ENCODE measurements around the gene SEC63.
"Not testable (repeated sequence)": the region's sequence is repeated elsewhere in the genome, so short reads cannot be mapped to it uniquely, and the experiment has no call there.

The SEC63 gene

GRCh38 chr6:107956586-107957307, 1.3 kb downstream of the SEC63 start:
- peaks cover 5% of the 10 kb centered on the region for H3K36me3 ChIP-seq (ENCODE audit: control insufficient read depth, insufficient read depth, low read length)
- H3K9me3 ChIP-seq (ENCODE audit: control insufficient read depth, low read length): no peaks in the 10 kb centered on the region
- H3K4me1 ChIP-seq (ENCODE audit: control insufficient read depth, insufficient read depth, low read length): no peaks in the 10 kb centered on the region
- H3K4me3 ChIP-seq (ENCODE audit: insufficient read depth, low read depth, low read length): peak overlapping the region; percentile 90
- no peaks in the 10 kb centered on the region for H3K27me3 ChIP-seq (ENCODE audit: control insufficient read depth, insufficient read depth, low read length, poor library complexity, severe bottlenecking)
- H3K27ac ChIP-seq (ENCODE audit: insufficient read depth, low read depth, low read length, poor library complexity, severe bottlenecking): peak overlapping the region; percentile 77
- 10 to 13% methylated on average over 6 to 8 of the region's 9 CpGs for WGBS, 2 experiments

DNA sequence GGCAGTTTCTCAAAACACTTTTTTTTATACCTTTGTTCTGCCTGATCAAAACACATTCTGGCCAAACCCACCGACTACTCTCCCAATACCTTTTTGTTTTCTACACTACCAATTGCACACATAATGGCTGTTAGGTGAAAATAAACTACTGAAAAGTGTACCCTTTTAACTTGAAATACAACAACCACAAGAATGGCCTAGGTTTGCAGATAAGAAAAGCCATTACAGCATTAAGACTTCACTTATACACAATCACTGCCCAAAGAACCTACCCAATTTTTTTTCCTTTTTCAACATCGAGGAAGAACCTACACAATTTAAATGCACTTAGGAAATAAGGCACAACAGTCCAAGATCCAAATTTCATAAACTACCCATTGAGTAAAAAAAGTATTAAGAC, 1.8 kb downstream of the SEC63 start:
- H3K27ac ChIP-seq (ENCODE audit: insufficient read depth, low read depth, low read length, poor library complexity, severe bottlenecking): no peak overlapping the region
- H3K4me3 ChIP-seq (ENCODE audit: insufficient read depth, low read depth, low read length): peak overlapping the region; percentile 90
- WGBS, 2 experiments: 66 to 72% methylated on average over 2 of the region's 2 CpGs
- H3K36me3 ChIP-seq (ENCODE audit: control insufficient read depth, insufficient read depth, low read length): peaks cover 5% of the 10 kb centered on the region
- no peaks in the 10 kb centered on the region for H3K9me3 ChIP-seq (ENCODE audit: control insufficient read depth, low read length)
- H3K27me3 ChIP-seq (ENCODE audit: control insufficient read depth, insufficient read depth, low read length, poor library complexity, severe bottlenecking): no peaks in the 10 kb centered on the region
- no peaks in the 10 kb centered on the region for H3K4me1 ChIP-seq (ENCODE audit: control insufficient read depth, insufficient read depth, low read length)

- WGBS, 2 experiments: 89 to 91% methylated on average over 16 of the region's 19 CpGs
- H3K4me1 ChIP-seq (ENCODE audit: control insufficient read depth, insufficient read depth, low read length); H3K4me3 ChIP-seq (ENCODE audit: insufficient read depth, low read depth, low read length); H3K36me3 ChIP-seq (ENCODE audit: control insufficient read depth, insufficient read depth, low read length); H3K27ac ChIP-seq (ENCODE audit: insufficient read depth, low read depth, low read length, poor library complexity, severe bottlenecking); H3K9me3 ChIP-seq (ENCODE audit: control insufficient read depth, low read length); H3K27me3 ChIP-seq (ENCODE audit: control insufficient read depth, insufficient read depth, low read length, poor library complexity, severe bottlenecking): not testable (repeated sequence)
Measured at GRCh38 chr6:107953858-107954414, 4.1 kb downstream of the SEC63 start.

DNA sequence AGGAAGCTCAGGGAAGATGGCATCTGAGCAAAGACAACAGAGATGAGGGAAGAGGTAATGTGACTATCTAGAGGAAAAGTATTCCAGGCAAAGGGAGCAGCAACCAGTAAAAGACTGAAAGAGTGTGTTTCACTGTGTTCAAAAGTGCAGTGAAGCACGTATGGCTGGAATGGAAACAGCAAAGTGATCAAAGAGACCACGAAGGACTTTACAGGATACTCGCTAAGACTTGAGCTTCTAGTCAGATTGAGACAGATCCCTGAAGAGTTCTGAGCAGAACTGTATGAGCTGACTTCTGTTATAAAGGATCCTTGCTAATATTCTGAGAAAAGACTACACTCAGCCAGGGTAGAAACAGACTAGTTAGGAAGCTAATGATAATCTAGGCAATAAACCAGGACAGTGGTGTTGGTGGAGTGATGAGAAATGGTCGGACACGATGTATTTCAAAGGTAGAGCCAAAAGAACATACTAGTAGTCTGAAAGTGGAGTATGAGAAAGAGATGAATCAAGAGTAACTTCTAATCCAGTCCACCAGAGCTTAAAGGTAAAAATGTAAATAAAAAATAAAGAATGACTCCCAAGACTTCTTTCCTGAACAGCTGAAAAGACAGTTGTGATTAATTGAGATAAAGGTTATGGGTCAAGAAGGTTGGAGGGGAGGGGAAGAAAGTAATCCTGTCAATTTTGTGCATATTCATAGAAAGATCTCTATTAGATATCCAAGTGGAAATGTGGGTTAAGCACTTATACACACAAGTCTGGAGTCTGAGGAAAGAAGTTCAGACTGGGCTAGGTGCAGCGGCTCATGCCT, 14.2 kb downstream of the SEC63 start:
- H3K4me1 ChIP-seq (ENCODE audit: control insufficient read depth, insufficient read depth, low read length): no peaks in the 10 kb centered on the region
- H3K4me3 ChIP-seq (ENCODE audit: insufficient read depth, low read depth, low read length): no peak overlapping the region
- no peaks in the 10 kb centered on the region for H3K27me3 ChIP-seq (ENCODE audit: control insufficient read depth, insufficient read depth, low read length, poor library complexity, severe bottlenecking)
- WGBS, 2 experiments: 91 to 92% methylated on average over 6 of the region's 6 CpGs
- no peaks in the 10 kb centered on the region for H3K9me3 ChIP-seq (ENCODE audit: control insufficient read depth, low read length)
- H3K27ac ChIP-seq (ENCODE audit: insufficient read depth, low read depth, low read length, poor library complexity, severe bottlenecking): no peak overlapping the region
- no peaks in the 10 kb centered on the region for H3K36me3 ChIP-seq (ENCODE audit: control insufficient read depth, insufficient read depth, low read length)

DNA sequence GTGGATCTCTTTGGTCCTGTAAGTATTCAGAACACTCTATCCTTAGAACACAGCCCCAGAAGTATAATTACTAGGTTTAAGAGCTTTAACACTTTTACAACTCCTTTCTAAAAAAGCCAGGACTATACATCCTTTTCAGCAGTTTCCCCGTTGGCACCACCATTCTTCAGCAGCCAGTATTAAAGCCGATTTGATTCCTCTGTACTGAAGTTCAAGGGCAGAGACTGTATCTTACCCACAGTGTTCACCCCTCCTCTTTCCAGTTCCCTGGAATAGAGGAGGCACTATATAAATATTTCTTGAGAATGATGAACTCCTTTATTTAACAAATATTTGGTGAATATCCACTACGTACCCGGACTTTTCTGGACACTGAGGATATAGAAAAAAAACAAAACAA, 15.9 kb downstream of the SEC63 start:
- 92 to 95% methylated on average over 2 to 3 of the region's 4 CpGs for WGBS, 2 experiments
- no peak overlapping the region for H3K27ac ChIP-seq (ENCODE audit: insufficient read depth, low read depth, low read length, poor library complexity, severe bottlenecking)
- no peaks in the 10 kb centered on the region for H3K4me1 ChIP-seq (ENCODE audit: control insufficient read depth, insufficient read depth, low read length)
- H3K4me3 ChIP-seq (ENCODE audit: insufficient read depth, low read depth, low read length): no peak overlapping the region
- H3K9me3 ChIP-seq (ENCODE audit: control insufficient read depth, low read length): no peaks in the 10 kb centered on the region
- H3K27me3 ChIP-seq (ENCODE audit: control insufficient read depth, insufficient read depth, low read length, poor library complexity, severe bottlenecking): no peaks in the 10 kb centered on the region
- H3K36me3 ChIP-seq (ENCODE audit: control insufficient read depth, insufficient read depth, low read length): no peaks in the 10 kb centered on the region

DNA sequence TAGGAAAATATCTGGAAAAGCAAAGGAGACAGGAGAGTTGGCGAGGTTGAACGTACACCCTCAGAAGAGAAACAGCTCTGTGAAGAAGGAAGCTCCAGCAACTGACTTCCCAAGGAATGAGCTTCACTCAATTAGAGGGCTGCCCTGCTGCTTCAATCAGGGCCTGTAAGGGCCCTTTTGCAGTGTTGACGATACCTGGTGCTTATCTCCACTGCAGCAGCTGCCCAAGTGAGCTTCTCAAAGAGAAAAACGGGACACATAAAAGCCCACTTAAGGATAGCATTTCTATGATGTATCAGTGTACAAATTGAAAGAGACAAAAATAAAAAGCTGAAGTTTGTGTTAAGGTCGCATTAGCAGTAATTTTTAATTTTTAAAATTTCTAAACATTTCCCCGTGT, 16.4 kb downstream of the SEC63 start:
- H3K4me1 ChIP-seq (ENCODE audit: control insufficient read depth, insufficient read depth, low read length): no peaks in the 10 kb centered on the region
- no peak overlapping the region for H3K27ac ChIP-seq (ENCODE audit: insufficient read depth, low read depth, low read length, poor library complexity, severe bottlenecking)
- H3K27me3 ChIP-seq (ENCODE audit: control insufficient read depth, insufficient read depth, low read length, poor library complexity, severe bottlenecking): no peaks in the 10 kb centered on the region
- peaks cover under 1% of the 10 kb centered on the region for H3K36me3 ChIP-seq (ENCODE audit: control insufficient read depth, insufficient read depth, low read length)
- no peak overlapping the region for H3K4me3 ChIP-seq (ENCODE audit: insufficient read depth, low read depth, low read length)
- 91 to 94% methylated on average over 5 to 6 of the region's 6 CpGs for WGBS, 2 experiments
- no peaks in the 10 kb centered on the region for H3K9me3 ChIP-seq (ENCODE audit: control insufficient read depth, low read length)

DNA sequence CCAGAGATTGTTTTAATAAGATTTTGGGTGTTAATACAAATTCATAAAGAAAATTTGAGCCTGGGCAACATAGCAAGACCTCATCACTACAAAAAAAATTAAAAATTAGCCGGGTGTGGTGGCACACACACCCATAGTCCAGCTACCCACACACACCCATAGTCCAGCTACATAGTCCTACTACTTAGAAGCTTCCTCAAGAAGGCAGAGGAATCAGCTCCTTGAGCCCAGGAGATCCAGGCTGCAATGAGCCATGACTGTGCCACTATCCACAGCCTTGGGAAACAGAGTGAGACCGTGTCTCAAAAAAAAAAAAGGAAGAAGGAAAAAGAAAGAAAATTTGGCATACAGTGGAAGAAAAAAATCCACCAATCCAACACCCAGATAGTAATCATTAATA, 16.8 kb downstream of the SEC63 start:
- Histone ChIP-seq H3K27ac (ENCODE audit: insufficient read depth, low read depth, low read length, poor library complexity, severe bottlenecking) (no peak overlapping the region), H3K36me3 (ENCODE audit: control insufficient read depth, insufficient read depth, low read length) (peaks cover 3% of the 10 kb centered on the region), H3K27me3 (ENCODE audit: control insufficient read depth, insufficient read depth, low read length, poor library complexity, severe bottlenecking) (no peaks in the 10 kb centered on the region), H3K4me3 (ENCODE audit: insufficient read depth, low read depth, low read length) (no peak overlapping the region), H3K4me1 (ENCODE audit: control insufficient read depth, insufficient read depth, low read length) (no peaks in the 10 kb centered on the region), H3K9me3 (ENCODE audit: control insufficient read depth, low read length) (no peaks in the 10 kb centered on the region)
- WGBS, 2 experiments: 95 to 97% methylated on average over 1 to 2 of the region's 2 CpGs

DNA sequence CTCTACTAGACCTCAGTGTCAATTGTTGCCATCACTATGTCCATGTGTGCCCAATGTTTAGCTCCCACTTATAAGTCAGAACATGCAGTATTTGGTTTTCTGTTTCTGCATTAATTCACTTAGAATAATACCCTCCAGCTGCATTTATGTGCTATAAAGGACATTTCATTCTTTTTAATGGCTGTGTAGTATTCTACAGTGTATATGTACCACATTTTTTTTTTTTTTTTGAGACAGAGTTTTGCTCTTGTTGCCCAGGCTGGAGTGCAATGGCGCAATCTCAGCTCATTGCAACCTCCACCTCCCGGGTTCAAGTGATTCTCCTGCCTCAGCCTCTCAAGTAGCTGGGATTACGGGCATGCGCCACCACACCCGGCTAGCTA, 21.1 kb downstream of the SEC63 start:
- not testable (repeated sequence) for H3K27ac ChIP-seq (ENCODE audit: insufficient read depth, low read depth, low read length, poor library complexity, severe bottlenecking); H3K4me1 ChIP-seq (ENCODE audit: control insufficient read depth, insufficient read depth, low read length); H3K36me3 ChIP-seq (ENCODE audit: control insufficient read depth, insufficient read depth, low read length); H3K27me3 ChIP-seq (ENCODE audit: control insufficient read depth, insufficient read depth, low read length, poor library complexity, severe bottlenecking); H3K9me3 ChIP-seq (ENCODE audit: control insufficient read depth, low read length); H3K4me3 ChIP-seq (ENCODE audit: insufficient read depth, low read depth, low read length)
- 89 to 93% methylated on average over 5 of the region's 5 CpGs for WGBS, 2 experiments

DNA sequence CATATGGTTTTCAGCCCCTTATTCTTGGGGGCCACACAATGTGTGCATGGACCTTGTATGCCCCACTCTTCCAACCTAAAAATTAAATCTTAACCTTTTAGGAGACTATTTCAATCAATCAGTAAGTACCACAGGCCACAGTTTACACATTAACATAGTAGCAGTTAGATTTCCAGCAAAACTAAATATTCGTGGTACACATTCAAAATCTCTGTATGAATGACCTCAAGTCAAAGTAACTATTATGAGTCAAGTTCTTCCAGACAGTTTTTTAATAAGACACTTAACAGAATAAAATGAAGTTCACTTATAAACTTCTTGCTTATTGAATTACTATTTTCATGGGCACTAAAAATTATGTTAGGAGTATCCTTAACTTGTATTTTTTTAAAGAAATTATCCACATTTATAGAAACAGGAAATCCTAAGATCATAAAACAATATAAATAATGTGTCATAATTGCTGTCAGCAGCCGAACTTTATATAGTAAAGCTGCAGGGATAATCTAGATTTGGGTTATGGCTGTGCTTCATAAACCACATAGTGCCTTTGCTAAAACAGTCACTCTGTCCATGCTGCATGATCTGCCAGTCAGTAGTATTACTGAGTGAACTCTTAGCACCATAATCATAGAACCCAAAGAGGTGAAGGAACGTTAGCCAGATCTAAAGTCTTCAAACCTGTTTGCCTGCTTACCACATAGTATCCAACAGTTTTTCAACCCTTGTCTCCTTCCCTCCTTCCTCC, 21.7 kb downstream of the SEC63 start:
- no peak overlapping the region for H3K4me3 ChIP-seq (ENCODE audit: insufficient read depth, low read depth, low read length)

DNA sequence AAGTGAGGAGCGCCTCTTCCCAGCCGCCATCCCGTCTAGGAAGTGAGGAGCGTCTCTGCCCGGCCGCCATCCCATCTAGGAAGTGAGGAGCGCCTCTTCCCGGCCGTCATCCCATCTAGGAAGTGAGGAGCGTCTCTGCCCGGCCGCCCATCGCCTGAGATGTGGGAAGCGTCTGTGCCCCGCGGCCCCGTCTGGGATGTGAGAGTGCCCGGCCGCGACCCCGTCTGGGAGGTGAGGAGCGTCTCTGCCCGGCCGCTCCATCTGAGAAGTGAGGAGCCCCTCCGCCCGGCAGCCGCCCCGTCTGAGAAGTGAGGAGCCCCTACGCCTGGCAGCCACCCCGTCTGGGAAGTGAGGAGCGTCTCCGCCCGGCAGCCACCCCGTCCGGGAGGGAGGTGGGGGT, 23.8 kb downstream of the SEC63 start:
- WGBS, 2 experiments: 94 to 96% methylated on average over 22 to 30 of the region's 35 CpGs
- H3K27ac ChIP-seq (ENCODE audit: insufficient read depth, low read depth, low read length, poor library complexity, severe bottlenecking); H3K4me3 ChIP-seq (ENCODE audit: insufficient read depth, low read depth, low read length); H3K27me3 ChIP-seq (ENCODE audit: control insufficient read depth, insufficient read depth, low read length, poor library complexity, severe bottlenecking); H3K4me1 ChIP-seq (ENCODE audit: control insufficient read depth, insufficient read depth, low read length); H3K9me3 ChIP-seq (ENCODE audit: control insufficient read depth, low read length): not testable (repeated sequence)
- H3K36me3 ChIP-seq (ENCODE audit: control insufficient read depth, insufficient read depth, low read length): peaks cover 16% of the 10 kb centered on the region

More for the DNA sequence above, 21.7 kb downstream of the SEC63 start:
- WGBS, 2 experiments: 94 to 98% methylated on average over 3 of the region's 3 CpGs
- H3K4me1 ChIP-seq (ENCODE audit: control insufficient read depth, insufficient read depth, low read length): no peaks in the 10 kb centered on the region
- peaks cover 3% of the 10 kb centered on the region for H3K9me3 ChIP-seq (ENCODE audit: control insufficient read depth, low read length)
- no peaks in the 10 kb centered on the region for H3K27me3 ChIP-seq (ENCODE audit: control insufficient read depth, insufficient read depth, low read length, poor library complexity, severe bottlenecking)
- H3K36me3 ChIP-seq (ENCODE audit: control insufficient read depth, insufficient read depth, low read length): peaks cover 13% of the 10 kb centered on the region
- H3K27ac ChIP-seq (ENCODE audit: insufficient read depth, low read depth, low read length, poor library complexity, severe bottlenecking): no peak overlapping the region

Data from ectodermal cell (in vitro differentiated cells).